ENCODE data around the gene DYRK3.

DYRK3 gene

DNA sequence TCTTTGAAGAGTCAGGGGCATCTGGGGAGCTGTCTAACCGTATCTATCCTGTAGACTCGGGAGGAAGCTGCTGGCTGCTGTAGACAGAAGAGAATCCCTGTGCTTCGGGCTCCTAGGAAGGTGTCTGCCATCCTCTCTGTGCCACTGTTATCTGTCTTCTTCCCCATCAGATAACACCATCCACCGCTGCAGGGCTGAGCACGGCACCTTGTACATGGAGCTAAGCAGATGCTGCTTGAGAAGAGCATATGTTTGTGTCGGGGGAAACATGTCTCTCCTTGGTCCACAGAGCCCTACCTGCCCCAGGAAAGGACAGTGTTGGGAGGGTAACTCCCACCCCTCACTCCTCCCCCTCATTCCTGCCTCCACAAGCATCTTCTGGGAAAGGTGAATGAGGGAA is 48.0 kb downstream of the DYRK3 start:
- TF ChIP-seq, protein P1, sequence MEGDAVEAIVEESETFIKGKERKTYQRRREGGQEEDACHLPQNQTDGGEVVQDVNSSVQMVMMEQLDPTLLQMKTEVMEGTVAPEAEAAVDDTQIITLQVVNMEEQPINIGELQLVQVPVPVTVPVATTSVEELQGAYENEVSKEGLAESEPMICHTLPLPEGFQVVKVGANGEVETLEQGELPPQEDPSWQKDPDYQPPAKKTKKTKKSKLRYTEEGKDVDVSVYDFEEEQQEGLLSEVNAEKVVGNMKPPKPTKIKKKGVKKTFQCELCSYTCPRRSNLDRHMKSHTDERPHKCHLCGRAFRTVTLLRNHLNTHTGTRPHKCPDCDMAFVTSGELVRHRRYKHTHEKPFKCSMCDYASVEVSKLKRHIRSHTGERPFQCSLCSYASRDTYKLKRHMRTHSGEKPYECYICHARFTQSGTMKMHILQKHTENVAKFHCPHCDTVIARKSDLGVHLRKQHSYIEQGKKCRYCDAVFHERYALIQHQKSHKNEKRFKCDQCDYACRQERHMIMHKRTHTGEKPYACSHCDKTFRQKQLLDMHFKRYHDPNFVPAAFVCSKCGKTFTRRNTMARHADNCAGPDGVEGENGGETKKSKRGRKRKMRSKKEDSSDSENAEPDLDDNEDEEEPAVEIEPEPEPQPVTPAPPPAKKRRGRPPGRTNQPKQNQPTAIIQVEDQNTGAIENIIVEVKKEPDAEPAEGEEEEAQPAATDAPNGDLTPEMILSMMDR (IDR thresholded peaks at IDR 0.05; ENCODE audit: insufficient read depth, low read depth, low read length, missing control alignments) = no peak
- no peak for DNase-seq (ENCODE audit: low read depth)
- no peak overlapping the region for H3K4me3 ChIP-seq (ENCODE audit: low read length)

DNA sequence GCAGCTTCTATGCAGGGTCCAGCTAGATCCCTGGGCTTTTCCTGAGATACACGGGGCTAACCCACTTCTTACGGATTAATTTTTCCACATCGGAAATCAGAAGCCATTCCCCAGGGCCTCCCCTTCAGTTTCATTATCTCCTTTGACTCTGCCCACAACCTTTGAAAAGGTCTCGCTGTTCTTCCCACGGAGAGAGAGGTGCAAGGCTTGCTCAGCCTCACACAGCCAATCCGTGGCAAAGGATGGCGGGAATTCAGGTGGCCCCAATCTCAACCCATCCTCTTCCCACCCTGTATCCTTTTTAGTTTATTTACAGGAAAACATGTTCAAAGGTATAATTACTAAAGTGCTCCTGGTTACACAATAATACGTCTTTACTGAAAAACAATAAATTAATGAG is 48.7 kb downstream of the DYRK3 start:
- DNase-seq (ENCODE audit: low read depth) = no peak
- TF ChIP-seq, protein P1 (IDR thresholded peaks at IDR 0.05; ENCODE audit: insufficient read depth, low read depth, low read length, missing control alignments) = no peak
- peak overlapping the region; percentile 51 for H3K4me3 ChIP-seq (ENCODE audit: low read length)

DNA sequence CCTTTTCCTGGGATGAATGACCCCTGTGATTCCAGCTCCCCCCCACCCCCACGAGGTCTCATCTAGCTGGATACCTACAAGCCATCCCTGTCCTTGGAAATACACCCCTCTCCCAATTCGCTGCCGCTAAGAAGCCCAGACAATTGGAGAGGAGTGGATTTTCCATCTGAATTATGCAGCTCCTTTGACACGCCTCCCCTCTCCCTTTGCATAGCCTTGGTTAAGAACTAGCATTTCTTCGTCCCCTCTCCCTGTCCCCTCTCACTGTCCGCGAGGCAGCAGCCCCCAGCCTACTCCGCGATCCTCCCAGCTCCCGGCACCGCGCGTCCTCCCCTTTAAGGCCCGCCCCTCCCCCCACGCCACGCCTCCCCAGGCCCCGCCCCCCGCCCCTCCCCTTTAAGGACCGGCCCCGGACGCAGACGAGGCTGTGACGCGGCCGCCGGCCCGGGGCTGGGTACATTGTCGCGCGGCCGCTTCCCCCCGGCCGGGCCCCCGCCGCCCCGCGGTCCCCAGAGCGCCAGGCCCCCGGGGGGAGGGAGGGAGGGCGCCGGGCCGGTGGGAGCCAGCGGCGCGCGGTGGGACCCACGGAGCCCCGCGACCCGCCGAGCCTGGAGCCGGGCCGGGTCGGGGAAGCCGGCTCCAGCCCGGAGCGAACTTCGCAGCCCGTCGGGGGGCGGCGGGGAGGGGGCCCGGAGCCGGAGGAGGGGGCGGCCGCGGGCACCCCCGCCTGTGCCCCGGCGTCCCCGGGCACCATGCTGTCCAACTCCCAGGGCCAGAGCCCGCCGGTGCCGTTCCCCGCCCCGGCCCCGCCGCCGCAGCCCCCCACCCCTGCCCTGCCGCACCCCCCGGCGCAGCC is 49.4 kb downstream of the DYRK3 start, which contains the start of gene MAPKAPK2:
Gene MAPKAPK2 (plus strand): TSS at position 428 of the 856 bp plus-strand sequence. CDS start 325 bp downstream, at position 753.
- peak; percentile 74 for DNase-seq (ENCODE audit: low read depth)
- TF ChIP-seq, protein P1 (IDR thresholded peaks at IDR 0.05; ENCODE audit: insufficient read depth, low read depth, low read length, missing control alignments) = no peak
- H3K4me3 ChIP-seq (ENCODE audit: low read length) = peak within 1 kb of the TSS; percentile 76

DNA sequence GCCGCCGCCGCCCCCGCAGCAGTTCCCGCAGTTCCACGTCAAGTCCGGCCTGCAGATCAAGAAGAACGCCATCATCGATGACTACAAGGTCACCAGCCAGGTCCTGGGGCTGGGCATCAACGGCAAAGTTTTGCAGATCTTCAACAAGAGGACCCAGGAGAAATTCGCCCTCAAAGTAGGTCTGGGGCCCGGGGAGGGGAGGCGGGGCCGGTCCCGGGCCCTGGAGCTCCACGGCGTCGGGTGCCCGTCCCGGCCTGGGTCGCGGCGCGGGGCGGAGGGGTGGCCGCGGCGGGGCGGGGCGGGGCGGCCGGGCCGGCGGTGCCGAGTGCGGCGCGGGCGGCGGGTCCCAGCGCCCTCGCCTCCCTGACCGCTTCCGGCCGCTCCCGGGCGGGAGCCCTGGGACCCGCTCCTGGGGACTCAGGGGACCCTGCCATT is 50.0 kb downstream of the DYRK3 start:
- H3K4me3 ChIP-seq (ENCODE audit: low read length) = peak overlapping the region; percentile 76
- peak; percentile 24 for DNase-seq (ENCODE audit: low read depth)
- TF ChIP-seq, protein P1 (IDR thresholded peaks at IDR 0.05; ENCODE audit: insufficient read depth, low read depth, low read length, missing control alignments) = no peak

DNA sequence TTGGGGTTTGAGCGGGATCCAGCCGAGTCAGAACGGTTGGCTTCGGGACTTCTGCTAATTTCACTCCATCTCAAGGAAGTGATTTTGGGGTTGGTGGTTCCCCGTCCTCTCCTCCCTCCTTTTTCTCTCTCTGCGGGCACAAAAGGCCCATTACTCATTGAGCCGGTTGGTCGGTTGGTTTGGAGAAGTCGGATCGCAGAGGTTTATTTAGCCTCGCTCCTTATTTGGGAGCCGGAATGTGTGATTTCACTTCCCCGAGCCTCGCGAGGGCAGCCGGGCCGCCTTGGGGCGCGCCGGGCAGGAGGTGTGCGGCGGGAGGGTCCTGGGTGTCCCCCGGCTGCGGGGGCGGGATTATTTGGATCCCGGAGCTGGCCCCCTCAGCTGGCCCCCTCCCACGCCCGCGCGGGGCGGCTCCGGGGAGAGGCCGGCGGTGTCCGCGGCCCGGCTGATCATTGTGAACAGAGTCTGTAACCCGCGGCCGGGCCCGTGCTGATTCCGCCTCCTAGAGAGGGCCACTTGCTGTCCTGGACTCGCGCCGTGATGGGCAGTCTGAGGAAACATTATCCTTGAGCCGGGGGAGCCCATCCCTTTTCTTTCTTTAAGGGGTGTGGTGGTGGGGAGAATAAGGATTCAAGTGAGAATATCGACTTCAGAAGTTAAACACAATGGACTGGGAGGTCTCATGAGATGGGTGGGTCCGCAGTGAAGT is 50.6 kb downstream of the DYRK3 start:
- peak; percentile 88 for DNase-seq (ENCODE audit: low read depth)
- TF ChIP-seq, protein P1 (IDR thresholded peaks at IDR 0.05; ENCODE audit: insufficient read depth, low read depth, low read length, missing control alignments) = no peak
- H3K4me3 ChIP-seq (ENCODE audit: low read length) = peak overlapping the region; percentile 76

DNA sequence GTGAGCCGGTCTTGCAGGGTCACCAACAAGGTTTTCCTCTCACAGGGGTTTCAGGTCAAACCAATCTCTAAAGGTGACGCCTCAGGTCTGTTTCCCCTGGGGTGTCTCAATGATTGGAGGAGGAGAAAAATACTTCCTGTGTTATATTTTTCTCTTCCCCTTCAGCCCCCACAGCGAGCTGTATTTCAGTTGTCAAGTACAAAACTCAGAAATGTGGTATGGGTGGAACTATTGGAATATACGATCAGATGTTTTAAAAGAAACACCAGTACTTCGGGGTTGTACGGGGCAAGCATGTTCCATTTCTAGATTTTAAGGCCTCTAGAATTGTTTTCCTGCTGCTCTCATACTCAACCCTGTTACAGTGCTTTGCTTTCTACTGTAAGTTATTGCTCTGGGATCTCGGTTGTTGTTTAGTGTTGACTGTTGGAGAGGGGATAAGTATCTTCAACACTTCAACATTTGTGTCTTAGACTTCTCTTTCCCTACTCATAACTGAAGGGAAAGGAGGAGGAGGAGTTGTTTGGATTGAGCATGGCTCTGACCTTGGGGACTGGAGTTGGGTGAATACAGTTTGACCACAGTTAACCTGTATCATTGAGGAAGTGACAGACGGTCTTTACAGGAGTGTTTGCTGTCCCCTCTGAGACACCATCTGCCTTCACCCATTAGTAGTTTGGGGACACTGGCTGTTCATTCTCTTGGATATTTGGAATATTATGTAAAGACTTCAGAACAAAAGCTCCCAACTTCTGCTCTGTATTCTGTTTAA is 51.3 kb downstream of the DYRK3 start:
- no peak for DNase-seq (ENCODE audit: low read depth)

More for the DNA sequence above, 51.3 kb downstream of the DYRK3 start:
- TF ChIP-seq, protein P1 (IDR thresholded peaks at IDR 0.05; ENCODE audit: insufficient read depth, low read depth, low read length, missing control alignments) = no peak
- peak overlapping the region; percentile 76 for H3K4me3 ChIP-seq (ENCODE audit: low read length)

Measured in epithelial cell of esophagus (primary cell).